Gastrocnemius medialis (tissue), 4 donors: ENCODE data around the gene TYW5.

Experiments
- POLR2A ChIP-seq, 2 donors: fragments of 450-650 bp; IDR thresholded peaks; one replicate each; pipeline ENCODE4 v1.6.1; 2017; ENCODE audit warnings: antibody characterized with exemption in 2 of 2, mild to moderate bottlenecking in 2 of 2, moderate library complexity in 2 of 2
- TF ChIP-seq, protein P1 (sequence below), 5 experiments: fragments of 450-650 bp in 3 of 5; fragments of 200-600 bp in 2 of 5; sonication (generic) in 2 of 5; IDR thresholded peaks in 4 of 5; conservative IDR thresholded peaks in 1 of 5; 1 replicate in 4 of 5; 2 replicates in 1 of 5; pipeline ENCODE4 v1.5.1; 2016 to 2019; ENCODE audit warnings: antibody characterized with exemption in 5 of 5, mild to moderate bottlenecking in 3 of 5, moderate library complexity in 3 of 5

GRCh38 chr2:199883474-199884212 is 71.6 kb downstream of the TYW5 start:
- TF ChIP-seq, protein P1, sequence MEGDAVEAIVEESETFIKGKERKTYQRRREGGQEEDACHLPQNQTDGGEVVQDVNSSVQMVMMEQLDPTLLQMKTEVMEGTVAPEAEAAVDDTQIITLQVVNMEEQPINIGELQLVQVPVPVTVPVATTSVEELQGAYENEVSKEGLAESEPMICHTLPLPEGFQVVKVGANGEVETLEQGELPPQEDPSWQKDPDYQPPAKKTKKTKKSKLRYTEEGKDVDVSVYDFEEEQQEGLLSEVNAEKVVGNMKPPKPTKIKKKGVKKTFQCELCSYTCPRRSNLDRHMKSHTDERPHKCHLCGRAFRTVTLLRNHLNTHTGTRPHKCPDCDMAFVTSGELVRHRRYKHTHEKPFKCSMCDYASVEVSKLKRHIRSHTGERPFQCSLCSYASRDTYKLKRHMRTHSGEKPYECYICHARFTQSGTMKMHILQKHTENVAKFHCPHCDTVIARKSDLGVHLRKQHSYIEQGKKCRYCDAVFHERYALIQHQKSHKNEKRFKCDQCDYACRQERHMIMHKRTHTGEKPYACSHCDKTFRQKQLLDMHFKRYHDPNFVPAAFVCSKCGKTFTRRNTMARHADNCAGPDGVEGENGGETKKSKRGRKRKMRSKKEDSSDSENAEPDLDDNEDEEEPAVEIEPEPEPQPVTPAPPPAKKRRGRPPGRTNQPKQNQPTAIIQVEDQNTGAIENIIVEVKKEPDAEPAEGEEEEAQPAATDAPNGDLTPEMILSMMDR (IDR thresholded peaks at IDR 0.05 in 4 of 5, conservative IDR thresholded peaks at IDR 0.05 in 1 of 5), result no peak
- no peak for TF ChIP-seq POLR2A (IDR thresholded peaks at IDR 0.05)
